Smooth muscle cell (in vitro differentiated cells): Measurements from ENCODE around the gene MYO3B. TPM values are rescaled to one million over a fixed set of nuclear protein-coding genes. Genes with fewer than 3 reads are reported as not detected.

Experiments used
- DNase-seq: peaks from one replicate; lab custom pipeline; 2025; ENCODE audit not compliant: unreplicated experiment; lab: John Stamatoyannopoulos, UW
- H2AFZ ChIP-seq: fragments of 200-600 bp; sonication (generic); 2 replicates; pipeline ENCODE4 v1.6.0; 2016; ENCODE audit warnings: antibody characterized with exemption, low read depth, mild to moderate bottlenecking
- H3F3A ChIP-seq: fragments of 200-600 bp; sonication (generic); 2 replicates; pipeline ENCODE4 v1.6.0; 2017; ENCODE audit warnings: antibody characterized with exemption, low read depth
- H3K27ac ChIP-seq: fragments of 200-600 bp; sonication (generic); 2 replicates; pipeline ENCODE4 v1.5.1; 2016; ENCODE audit warnings: low read depth, mild to moderate bottlenecking
- H3K27me3 ChIP-seq: fragments of 200-600 bp; sonication (generic); 2 replicates; pipeline ENCODE4 v1.6.1; 2016; ENCODE audit warnings: low read depth, mild to moderate bottlenecking
- H3K36me3 ChIP-seq: fragments of 200-600 bp; sonication (generic); 2 replicates; pipeline ENCODE4 v1.5.1; 2016; ENCODE audit warnings: low read depth
- H3K4me1 ChIP-seq: fragments of 200-600 bp; sonication (generic); 2 replicates; pipeline ENCODE4 v1.5.1; 2016; ENCODE audit warnings: low read depth
- H3K4me2 ChIP-seq: fragments of 200-600 bp; sonication (generic); 2 replicates; pipeline ENCODE4 v1.6.0; 2016; ENCODE audit warnings: mild to moderate bottlenecking
- H3K4me3 ChIP-seq: fragments of 200-600 bp; sonication (generic); 2 replicates; pipeline ENCODE4 v1.5.1; 2016; ENCODE audit warnings: mild to moderate bottlenecking
- H3K79me2 ChIP-seq: fragments of 200-600 bp; sonication (generic); 2 replicates; pipeline ENCODE4 v1.6.0; 2016; ENCODE audit warnings: low read depth, mild to moderate bottlenecking
- H3K9ac ChIP-seq: fragments of 200-600 bp; sonication (generic); 2 replicates; pipeline ENCODE4 v1.6.0; 2016; ENCODE audit warnings: low read depth
- H3K9me3 ChIP-seq: fragments of 200-600 bp; sonication (generic); replicated peaks from 2 replicates; pipeline ENCODE4 v1.5.1; 2016; ENCODE audit warnings: low read depth
- H4K20me1 ChIP-seq: fragments of 200-600 bp; sonication (generic); 2 replicates; pipeline ENCODE4 v1.6.0; 2016; ENCODE audit warnings: low read depth
- WGBS: methylation state at CpG from one replicate; pipeline ENCODE4 v1.1.7; 2016; ENCODE audit warnings: low lambda C conversion rate; 5-methylcytosine and 5-hydroxymethylcytosine counted together
- polyA plus RNA-seq: library from polyadenylated mRNA; unstranded; fragments of >200 nt; fragmentation: Nextera tagmentation; extraction: Ambion mirVana; gene quantifications from 2 replicates; pipeline ENCODE4 v1.2.1, GENCODE V29; 2016
- total RNA-seq: library from RNA; depleted of rRNA; stranded (reverse); fragments of >200 nt; gene quantifications from 2 replicates; pipeline ENCODE4 v1.2.3, GENCODE V29; 2014
- TF ChIP-seq, protein P1 (sequence below): fragments of 200-600 bp; sonication (generic); IDR thresholded peaks from 2 replicates; pipeline ENCODE4 v1.5.1; 2017; ENCODE audit warnings: borderline replicate concordance, mild to moderate bottlenecking, antibody characterized with exemption; ENCODE audit not compliant: insufficient read depth, poor library complexity, severe bottlenecking

The MYO3B gene
- total and polyA plus RNA-seq, 2 experiments from 2014 or later, result 0.47 to 3.1 TPM

DNA sequence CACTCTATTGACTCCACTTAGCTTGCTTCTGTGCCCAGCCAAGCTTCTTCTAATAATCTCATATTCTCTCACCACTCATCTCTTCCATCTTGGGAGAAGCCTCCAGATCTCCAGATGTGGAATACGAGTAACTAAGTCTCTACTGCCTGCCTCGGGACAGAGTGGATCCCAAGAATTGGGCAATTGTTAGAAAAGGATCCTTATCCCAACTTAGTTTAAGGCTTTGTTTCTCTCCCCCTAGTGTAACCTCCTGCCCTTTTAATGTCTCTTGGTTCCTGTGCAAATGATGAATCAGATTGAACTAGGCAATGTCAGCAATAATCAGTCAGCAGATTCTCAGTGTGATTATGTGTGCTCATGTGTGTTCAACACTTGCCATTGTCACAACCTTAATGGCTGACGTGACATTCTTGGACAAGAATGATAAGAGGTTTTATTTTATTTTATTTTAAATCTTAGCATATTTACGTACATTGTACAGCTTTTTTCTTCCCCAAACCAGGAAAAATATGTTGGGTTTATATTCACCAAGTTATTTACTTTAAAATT is 59.7 kb downstream of the MYO3B start:
- H3F3A ChIP-seq, result no peaks in the 10 kb centered on the region
- no peaks in the 10 kb centered on the region for H3K4me1 ChIP-seq
- no peak overlapping the region for H3K9ac ChIP-seq
- H3K9me3 ChIP-seq, result no peaks in the 10 kb centered on the region
- no peaks in the 10 kb centered on the region for H3K36me3 ChIP-seq
- no peak for DNase-seq
- no peak overlapping the region for H3K4me3 ChIP-seq
- H3K79me2 ChIP-seq, result no peaks in the 10 kb centered on the region
- no peak overlapping the region for H3K27ac ChIP-seq
- WGBS, result 77% methylated on average over 4 of the region's 4 CpGs
- no peaks in the 10 kb centered on the region for H3K27me3 ChIP-seq
- H2AFZ ChIP-seq, result no peak overlapping the region
- TF ChIP-seq, protein P1, sequence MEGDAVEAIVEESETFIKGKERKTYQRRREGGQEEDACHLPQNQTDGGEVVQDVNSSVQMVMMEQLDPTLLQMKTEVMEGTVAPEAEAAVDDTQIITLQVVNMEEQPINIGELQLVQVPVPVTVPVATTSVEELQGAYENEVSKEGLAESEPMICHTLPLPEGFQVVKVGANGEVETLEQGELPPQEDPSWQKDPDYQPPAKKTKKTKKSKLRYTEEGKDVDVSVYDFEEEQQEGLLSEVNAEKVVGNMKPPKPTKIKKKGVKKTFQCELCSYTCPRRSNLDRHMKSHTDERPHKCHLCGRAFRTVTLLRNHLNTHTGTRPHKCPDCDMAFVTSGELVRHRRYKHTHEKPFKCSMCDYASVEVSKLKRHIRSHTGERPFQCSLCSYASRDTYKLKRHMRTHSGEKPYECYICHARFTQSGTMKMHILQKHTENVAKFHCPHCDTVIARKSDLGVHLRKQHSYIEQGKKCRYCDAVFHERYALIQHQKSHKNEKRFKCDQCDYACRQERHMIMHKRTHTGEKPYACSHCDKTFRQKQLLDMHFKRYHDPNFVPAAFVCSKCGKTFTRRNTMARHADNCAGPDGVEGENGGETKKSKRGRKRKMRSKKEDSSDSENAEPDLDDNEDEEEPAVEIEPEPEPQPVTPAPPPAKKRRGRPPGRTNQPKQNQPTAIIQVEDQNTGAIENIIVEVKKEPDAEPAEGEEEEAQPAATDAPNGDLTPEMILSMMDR, result no peak
- H3K4me2 ChIP-seq, result no peak overlapping the region
- H4K20me1 ChIP-seq, result no peaks in the 10 kb centered on the region

DNA sequence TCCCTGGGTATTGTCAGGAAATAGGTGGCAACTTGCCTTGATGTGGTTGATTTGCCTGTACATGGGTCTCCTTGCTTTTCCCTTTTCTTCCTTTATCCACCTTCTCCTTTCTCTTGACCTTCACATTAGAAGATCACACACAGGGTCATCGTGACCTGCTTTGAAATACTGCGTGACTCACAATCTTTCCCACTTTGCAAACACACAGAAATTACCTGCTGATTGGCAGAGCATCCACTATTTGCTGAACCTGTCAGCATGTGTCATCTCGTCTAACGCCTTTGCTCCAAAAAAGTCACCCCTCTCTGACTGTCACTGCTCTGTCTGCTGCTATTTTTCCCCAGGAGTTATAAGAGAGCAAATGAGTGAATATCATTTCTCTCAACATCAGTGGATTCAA is 60.8 kb downstream of the MYO3B start:
- no peaks in the 10 kb centered on the region for H3K27me3 ChIP-seq
- no peaks in the 10 kb centered on the region for H3K36me3 ChIP-seq
- no peak overlapping the region for H3K4me3 ChIP-seq
- H3K79me2 ChIP-seq, result no peaks in the 10 kb centered on the region
- H3K4me1 ChIP-seq, result no peaks in the 10 kb centered on the region
- H4K20me1 ChIP-seq, result no peaks in the 10 kb centered on the region
- no peaks in the 10 kb centered on the region for H3F3A ChIP-seq
- no peak overlapping the region for H3K27ac ChIP-seq
- no peak for DNase-seq
- no peak overlapping the region for H3K9ac ChIP-seq
- no peak overlapping the region for H3K4me2 ChIP-seq
- 64% methylated on average over 4 of the region's 4 CpGs for WGBS
- H3K9me3 ChIP-seq, result no peaks in the 10 kb centered on the region
- H2AFZ ChIP-seq, result no peak overlapping the region
- TF ChIP-seq, protein P1, result no peak

DNA sequence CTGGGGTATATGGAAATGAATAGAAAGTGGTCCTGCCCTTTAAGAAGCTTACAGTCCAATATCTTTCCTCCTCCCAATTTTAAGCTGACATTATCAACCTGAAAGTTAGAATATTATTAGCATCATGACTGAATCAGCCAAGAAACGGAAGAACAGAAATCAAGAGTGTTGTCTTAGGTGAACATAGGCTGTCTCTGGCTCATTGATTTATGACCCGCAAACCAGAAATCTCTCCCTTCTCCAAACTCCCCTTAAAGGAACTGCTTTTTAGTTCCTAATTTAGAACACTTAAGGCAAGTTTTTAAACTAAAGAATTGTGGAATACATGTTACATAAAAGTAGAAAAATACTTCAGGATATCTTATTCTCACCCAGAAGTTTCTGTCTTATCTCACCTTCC is 62.7 kb downstream of the MYO3B start:
- H3K79me2 ChIP-seq, result no peaks in the 10 kb centered on the region
- TF ChIP-seq, protein P1, result no peak
- H3F3A ChIP-seq, result no peaks in the 10 kb centered on the region
- DNase-seq, result no peak
- 81% methylated on average over 2 of the region's 2 CpGs for WGBS
- H4K20me1 ChIP-seq, result no peaks in the 10 kb centered on the region
- H3K4me2 ChIP-seq, result no peak overlapping the region
- H3K36me3 ChIP-seq, result no peaks in the 10 kb centered on the region
- no peak overlapping the region for H3K9ac ChIP-seq
- H3K27ac ChIP-seq, result no peak overlapping the region
- H3K4me3 ChIP-seq, result no peak overlapping the region
- H2AFZ ChIP-seq, result no peak overlapping the region
- H3K27me3 ChIP-seq, result no peaks in the 10 kb centered on the region
- H3K9me3 ChIP-seq, result no peaks in the 10 kb centered on the region
- no peaks in the 10 kb centered on the region for H3K4me1 ChIP-seq

DNA sequence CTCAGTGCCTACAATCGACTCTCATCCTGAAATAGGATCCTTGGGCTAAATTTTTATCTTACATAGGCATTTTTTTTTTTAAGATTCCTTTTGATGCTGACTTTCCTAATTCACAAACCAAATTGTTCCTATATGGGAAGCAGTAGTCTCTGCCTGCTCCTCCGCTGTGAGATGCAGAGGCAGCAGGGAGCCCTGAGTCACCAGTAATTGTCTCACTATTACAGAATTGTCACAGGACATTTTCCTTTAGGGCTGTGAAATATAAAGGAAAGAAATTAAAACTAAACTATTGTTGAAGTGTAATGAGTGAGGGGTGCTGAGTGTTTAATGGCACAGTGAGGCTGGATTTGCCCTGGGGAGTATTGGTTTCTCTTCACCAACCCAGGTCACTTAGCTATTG is 63.8 kb downstream of the MYO3B start:
- no peak overlapping the region for H2AFZ ChIP-seq
- no peaks in the 10 kb centered on the region for H3K27me3 ChIP-seq
- no peak overlapping the region for H3K4me3 ChIP-seq
- TF ChIP-seq, protein P1, result no peak
- no peaks in the 10 kb centered on the region for H3K4me1 ChIP-seq
- H3K79me2 ChIP-seq, result no peaks in the 10 kb centered on the region
- no peak overlapping the region for H3K27ac ChIP-seq
- no peak overlapping the region for H3K4me2 ChIP-seq
- H3K9me3 ChIP-seq, result no peaks in the 10 kb centered on the region
- no peak for DNase-seq
- H3K36me3 ChIP-seq, result no peaks in the 10 kb centered on the region
- WGBS, result 81% methylated on average over 2 of the region's 2 CpGs
- H4K20me1 ChIP-seq, result no peaks in the 10 kb centered on the region
- H3F3A ChIP-seq, result no peaks in the 10 kb centered on the region
- H3K9ac ChIP-seq, result no peak overlapping the region
